GM19025 (cell line): Measurements from ENCODE around the gene MSI2.

ENCODE experiments used
- ATAC-seq: cut with Tn5 transposase; IDR thresholded peaks from one replicate; pipeline ENCODE4 v1.9.1; 2021; ENCODE audit warnings: mild to moderate bottlenecking, low read depth, moderate library complexity; ENCODE audit not compliant: unreplicated experiment

The MSI2 gene

DNA sequence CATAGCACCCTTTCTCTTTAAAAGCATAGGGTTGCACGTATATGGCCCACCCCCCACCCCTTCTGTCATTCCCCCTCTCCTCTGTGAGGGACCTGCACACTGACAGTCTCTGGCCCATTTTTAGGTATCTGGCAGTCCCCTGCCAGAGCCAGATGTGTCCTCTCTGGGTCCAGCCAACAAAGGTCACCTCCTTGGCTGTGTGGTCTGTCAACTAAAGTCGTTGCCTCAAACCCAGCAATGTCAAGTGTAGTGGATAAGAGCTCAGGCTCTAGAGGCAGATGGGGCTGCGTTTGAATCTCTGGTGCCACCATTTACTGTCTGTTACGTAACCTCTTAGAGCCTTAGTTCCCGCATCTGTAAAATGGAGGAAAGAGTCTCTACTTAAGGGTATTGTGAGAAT, 211.5 kb downstream of the MSI2 start:
- ATAC-seq: no peak

DNA sequence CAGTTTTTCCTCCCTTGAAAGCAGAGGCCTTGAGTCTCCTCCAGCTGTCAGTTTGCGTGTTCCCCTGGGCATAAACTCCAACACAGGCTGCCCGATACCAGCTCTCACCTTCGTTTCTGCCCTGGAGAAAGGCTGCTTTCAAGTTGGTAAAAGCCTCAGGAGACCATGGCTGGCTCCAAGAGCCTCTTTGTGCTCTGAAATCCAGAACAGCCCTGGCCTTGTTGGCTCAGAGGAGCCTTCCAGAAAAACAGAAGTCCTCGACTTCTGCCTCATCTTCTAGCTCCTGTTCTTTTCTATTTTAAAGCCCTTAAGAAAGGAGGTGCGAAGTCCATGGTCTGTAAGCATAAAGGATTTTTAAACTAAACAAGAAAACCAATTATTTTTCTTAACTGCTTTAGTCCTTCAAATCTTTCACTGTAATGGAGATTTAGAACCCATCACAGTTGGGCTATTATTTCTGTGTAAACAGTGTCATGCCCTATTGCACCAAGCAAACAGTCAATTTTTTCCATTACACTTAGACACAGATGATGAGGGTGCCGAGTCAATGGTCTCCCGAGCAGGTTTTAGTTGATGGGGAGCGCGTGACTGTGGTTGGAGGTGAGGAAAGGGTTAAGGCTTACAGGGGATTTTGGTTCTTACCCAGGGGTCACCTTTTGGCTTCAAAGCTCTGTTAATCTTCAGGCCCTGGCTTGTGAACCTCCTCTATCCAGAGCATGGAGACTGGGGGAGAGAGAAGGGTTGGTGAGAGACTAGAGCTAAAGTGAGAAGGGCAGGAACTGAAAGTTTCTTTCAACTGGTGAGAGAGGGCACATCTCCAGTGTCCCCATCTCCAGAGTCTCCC, 212.8 kb downstream of the MSI2 start:
- peak; percentile 58 for ATAC-seq

DNA sequence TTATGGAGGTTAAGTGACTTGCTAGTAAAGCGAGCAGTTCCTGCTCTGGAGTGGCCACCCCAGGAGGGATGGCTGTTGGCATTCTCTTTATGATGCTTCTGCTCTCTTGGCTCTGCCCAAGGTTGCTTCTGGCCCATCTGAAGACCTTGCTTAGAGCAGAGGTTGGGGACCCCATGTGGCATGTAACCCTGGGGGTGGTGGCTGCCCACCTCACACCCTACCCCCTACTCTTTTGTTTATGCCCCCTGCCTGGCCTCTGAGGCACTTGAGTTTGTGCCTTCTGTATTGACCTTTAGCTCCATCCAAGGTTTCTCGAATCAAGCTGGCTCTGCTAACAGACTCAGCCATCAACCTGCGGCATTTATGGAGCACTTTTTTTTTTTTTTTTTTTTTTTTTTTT, 214.6 kb downstream of the MSI2 start:
- no peak for ATAC-seq

DNA sequence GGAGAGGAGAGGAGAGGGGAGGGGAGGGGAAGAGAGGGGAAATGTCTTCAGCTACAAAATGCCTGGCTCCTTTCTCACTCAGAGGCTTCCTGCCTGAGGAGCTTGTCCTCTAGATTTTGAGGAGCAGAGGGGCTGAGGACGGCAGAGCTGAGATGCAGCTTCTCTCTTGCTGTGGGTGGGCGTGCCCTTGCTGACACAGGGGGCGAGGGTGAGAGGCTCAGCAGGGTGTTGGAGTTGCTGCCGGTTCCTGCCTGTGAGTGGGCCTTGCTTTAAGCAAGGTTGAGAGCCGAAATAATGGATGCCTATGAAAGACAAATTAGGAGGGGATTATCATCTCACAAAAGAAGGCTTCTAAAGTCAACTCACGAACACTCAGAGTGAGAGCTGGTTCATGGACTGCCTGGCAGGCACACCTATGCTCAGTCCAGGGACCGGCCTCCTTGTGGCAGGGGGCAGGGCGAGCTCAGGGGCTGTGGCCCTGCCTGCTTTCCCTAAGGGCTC, 215.6 kb downstream of the MSI2 start:
- no peak for ATAC-seq

DNA sequence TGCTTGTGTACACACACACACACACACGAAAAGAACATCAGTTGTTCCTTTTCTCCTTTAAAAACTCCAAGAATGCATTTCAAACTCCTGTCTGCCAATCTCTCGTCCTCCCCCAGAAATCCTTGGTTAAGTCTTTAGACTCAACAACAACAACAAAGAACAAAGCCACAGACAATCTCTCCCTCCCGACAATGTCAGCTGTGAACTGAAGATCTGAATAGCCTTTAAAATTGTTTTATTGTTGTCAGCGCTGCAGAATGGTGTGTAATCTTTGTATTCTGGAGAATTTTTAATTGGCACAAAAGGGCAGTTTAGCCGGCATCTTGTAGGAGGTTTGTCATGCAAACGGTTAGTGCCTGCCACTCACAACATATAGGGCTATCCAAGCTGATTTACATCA, 219.5 kb downstream of the MSI2 start:
- no peak for ATAC-seq

DNA sequence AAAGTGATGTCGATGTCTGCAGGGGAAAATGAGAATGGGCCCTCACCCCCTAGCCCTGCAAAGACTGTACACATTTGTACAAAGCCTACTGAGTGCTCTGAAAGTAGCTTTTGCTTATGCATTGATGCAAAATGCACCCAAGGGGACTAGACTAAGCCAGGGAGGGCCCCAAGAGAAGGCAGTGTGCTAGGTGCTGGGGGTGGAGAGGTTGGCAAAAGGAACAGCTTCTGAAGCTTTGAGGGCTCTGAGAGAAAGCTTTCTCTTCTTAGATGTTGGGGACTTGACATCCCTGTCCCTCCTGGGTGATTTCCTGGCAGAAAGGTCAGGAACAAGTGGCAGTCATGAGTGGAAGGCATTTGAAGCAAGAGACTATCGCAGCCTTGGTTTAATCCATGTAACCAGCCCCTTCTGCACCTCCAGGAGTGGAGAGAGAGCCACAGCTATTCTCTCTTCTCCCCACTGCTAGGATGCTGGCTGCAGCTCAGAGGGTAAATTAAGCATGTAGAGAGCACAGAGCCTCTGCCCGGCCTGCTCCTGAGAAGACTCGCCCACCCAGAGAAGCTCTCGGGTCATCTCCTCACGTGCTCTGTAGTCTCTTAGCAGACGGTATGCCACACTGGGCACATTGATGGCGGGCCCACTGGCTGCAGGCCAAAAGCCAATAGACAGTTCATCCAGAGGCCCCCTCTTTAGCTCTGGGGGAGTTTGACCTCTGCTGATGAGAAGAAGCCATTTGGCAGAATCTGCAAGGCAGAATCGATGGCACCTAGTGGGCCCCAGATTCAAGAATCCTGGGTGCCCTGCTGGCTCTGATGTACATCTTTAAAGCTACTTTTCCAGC, 221.4 kb downstream of the MSI2 start:
- ATAC-seq: no peak

DNA sequence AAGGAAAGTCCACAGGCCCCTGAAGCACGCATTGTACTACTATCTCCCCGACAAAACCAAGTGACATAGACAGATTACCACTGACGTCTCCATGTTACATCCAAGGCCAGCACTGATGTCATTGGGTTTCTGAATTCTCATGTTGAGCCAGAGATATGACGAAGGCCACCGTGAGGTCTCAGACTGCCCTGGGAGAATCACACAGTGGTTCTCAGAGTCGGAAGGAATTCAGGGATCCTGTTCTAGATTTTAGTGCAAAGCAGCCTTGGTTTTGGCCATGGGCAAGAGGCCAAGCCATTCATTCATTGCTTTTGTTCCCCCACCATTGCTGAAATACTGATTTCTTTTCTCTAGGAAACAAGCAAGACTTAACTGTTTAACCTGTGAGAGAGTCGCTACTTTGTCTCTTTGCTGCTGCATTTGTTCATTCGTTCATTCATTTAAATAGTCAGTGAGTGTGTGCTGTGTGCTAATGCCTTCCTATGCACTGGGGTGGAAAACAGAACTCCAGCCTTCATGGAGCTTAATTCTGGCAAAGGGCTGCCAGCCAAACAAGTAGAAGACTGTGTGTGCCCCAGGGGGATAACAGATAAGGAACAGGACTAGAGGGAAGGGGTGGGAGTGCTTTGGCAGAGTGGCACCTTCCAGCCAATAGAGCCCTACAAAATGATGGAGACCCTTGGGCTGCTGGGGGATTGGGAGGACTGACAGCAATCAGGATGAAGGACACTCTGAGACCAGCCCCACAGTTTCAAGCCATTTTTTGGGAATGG, 222.3 kb downstream of the MSI2 start:
- no peak for ATAC-seq

DNA sequence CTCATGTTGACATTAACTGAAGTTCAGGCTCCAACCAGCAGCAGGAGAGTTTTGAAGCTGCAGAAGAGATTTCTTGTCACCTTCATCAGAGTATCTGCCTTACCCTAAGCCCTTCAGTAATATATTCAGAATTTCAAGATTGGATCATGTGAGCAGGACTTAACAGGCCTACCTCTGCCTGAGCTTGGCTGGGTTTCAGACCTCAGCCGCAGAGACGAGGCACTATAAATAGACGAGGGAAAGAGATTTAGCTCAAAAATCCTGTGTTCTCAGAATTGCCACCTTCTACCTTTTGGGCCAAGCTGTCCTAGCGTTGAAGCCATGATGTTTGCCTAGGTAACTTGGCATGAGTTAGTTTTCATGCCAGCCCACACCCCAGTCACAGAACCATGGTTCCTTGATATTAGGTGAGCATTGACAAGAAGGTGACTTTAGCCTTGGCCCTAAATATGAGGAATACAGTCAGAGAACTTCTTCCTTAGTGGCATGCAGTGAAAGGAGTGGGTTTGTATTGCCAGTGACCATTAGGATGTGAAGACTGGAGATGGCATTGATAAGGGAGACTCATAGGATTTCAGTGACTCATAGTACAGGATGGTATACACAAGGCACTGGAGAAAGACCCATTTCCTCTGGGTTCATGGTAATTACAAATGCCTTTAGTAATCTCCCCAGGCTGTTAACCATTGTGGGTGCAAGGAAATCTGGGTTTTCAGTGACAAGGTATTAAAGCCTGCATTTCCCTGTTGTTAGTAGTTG, 224.3 kb downstream of the MSI2 start:
- ATAC-seq: no peak

DNA sequence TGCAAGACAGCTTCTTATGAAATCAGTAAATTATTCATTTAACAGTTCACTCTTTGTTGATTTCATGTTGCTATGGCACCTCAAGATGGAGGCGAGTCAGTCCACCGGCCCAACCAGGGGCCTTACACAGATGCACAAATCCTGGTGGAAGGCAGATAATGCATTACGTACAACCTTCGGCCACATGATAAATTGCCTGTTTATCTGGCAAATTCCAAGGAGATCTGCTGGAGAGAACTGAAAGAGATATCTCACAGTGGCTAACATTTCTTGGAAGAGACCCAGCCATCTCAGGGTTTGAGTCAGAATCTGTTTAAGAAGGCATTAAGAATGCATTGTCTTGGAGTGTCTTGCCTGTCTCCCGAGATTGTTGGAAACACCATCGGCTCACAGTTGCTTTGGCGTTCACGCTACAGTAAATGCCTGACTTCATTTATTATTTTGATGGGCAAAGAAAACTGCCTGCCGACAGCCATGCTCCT, 225.6 kb downstream of the MSI2 start:
- ATAC-seq: no peak

DNA sequence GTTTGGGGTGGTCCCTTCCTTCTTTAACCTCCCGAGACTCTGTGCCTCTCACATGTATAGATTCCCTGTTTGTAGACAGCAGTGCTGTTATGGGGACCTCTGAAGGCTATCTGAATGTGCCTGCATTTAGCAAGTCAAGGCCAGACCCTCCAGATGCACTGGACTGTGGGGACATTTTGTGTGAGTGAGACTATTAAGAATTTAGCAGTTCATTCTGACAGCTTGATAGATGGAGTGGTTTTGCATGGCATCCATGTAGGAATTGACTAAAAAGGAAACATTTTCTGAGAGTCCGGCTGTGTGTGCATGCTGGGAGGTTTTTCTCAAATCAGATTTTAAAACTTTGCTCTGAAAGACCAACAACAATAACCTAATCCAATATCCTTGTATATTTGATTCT, 226.3 kb downstream of the MSI2 start:
- ATAC-seq: no peak

DNA sequence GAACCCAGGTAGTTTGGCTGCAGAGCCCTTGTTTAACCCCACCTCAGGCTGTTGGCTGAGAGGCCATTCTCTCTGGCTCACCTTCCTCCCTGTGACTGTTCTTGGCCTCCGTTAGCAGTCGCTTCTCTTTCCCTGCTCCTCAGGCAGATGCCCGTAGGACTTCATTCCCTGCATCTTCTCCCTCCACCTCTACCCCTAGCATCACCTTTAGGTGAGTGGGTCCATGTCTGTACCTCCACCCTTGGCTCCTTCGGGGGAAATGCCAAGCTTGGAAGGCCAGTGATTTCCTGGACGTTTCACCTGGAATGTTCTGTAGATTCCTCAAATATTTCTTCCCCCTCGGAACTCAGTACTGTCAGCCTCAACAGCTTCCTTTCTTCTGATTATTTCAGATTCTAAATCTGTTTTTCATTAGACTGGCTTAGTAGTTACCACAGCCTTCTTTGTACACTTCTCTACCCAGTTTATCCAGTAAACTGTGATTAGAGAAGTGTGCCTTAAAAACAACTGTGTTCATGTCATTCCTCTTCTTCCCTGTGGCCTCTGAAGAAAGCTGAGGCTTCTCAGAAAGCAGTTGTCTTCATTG, 227.9 kb downstream of the MSI2 start:
- ATAC-seq: no peak

DNA sequence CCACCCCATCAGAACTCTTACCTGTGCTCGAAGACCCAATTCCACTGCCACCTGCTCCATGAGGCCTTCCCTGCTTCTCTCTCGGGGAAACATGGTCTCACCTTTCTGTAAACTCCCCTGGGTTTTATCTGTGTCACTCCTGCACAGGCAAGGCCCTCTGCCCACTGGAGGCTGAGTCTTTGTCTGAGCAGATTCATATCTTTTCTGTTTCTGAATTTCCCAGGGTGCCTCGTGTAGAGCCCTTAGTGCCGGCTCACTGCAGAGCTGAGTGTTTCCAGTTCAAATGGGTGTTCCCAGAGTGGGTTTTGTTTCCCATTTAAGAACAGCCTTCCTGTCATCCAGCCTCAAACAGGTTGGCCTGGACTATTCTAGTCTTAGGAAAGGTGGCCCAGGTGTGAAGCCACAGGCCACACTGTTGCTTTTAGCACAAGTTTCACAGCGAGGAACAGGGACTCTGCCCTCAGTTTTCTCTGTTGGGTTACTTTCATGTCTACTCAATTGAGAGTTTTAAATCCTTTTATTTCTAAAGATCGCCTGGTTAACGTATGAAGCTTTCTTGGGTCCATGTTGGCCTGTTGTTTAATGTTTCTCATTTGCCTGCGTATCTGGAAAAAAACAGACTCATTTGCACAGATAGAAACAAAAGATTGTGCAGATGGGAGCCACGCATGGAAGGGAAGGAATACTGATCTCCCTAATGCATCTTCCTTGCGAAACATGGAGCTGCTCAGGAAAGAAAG, 228.7 kb downstream of the MSI2 start:
- no peak for ATAC-seq

DNA sequence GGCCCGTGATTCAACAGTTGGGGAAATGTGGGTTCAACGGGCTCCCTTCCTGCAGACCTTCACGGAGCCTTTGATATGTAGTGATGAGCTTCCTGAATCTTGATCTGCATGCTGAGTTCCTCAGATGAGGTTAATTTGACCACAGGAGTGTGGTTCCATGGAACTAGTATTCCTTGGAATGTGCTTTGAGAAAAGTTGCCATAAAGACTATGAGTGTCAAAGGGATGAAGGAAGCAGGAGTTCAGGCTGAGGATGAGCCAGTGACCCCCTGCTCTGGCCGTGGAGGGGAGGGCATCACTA, 229.2 kb downstream of the MSI2 start:
- no peak for ATAC-seq

DNA sequence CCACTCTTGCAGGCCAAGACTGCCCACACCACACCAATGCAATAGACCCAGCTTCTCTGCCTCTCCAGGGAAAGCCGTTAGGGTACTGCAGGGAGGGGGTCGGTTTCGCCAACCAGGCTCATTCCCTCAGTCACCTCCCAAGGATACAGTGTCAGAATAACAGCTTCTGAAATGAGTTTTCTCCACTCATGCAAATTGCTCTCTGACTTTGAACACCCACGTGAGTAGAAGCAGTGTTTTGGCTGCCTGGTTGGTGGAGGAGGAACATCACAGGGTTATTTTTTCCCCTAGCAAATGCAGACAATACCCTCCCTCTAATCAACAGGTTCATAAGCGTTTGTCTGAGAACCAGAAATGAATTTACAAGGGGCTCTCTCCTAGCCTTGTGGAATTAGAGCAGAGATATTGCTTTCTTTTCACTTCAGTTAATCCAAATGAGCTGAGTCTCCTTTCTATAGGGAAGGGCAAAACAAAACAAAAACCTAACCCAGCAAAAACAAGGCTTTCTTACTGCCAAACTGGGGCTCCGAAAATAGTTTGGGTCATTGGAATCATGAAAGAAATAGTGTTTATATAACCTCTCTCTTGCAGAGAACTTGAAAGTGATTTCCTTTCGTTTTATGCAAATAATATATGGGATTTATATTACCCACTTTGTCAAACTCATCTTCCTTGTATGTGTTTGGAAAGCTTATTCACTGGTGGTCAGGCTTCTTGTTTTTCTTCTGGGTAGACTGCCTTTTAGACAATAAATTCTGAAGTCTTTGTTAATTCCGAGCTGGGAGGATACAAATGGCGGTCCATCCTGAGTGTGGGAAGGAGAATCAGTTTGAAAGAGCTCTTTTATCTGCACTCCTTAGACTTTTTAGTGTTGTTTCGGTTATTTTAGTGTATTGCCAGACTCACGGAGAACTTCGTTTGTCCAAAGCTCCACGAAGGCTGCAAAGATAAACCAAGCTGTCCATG, 229.9 kb downstream of the MSI2 start:
- ATAC-seq: no peak

DNA sequence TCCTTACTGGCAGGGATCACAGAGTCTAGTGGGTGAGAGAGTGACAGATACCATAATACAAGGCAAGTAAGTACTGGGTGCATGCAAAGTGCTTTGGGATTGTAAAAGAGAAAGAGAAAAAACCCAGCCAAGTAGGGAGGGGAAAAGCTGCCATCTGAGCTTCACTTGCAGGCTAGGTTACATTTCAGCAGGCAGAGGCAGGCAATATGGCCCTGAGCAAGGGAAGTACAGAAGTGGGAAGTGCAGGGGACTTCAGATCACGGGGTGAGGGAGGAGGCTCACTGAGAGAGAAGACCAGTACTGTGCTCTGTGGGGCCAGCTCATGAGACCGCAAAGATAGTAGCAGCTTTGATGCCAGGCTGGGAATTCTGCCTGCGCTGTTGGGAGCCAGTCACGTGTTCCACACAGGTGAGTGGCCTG, 230.6 kb downstream of the MSI2 start:
- ATAC-seq: no peak

DNA sequence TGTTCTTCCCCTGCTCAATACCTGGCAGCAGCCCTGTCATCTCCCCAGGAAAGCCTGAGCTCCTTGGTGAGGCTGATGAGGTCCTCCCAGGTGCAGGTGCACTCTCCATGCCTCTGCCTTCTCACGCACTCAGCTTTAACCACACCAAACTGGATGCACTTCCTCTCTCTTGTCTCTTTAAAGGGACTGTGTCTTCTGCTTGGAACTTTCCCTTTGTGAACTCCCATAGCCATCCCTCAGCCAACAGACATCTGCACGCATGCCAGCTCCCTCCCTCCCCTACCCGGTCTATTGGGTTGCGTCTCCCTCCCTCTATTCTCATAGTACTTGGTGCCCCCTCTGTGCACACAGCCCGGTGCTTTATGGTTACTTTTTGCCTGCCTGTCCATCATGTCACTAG, 231.2 kb downstream of the MSI2 start:
- no peak for ATAC-seq

DNA sequence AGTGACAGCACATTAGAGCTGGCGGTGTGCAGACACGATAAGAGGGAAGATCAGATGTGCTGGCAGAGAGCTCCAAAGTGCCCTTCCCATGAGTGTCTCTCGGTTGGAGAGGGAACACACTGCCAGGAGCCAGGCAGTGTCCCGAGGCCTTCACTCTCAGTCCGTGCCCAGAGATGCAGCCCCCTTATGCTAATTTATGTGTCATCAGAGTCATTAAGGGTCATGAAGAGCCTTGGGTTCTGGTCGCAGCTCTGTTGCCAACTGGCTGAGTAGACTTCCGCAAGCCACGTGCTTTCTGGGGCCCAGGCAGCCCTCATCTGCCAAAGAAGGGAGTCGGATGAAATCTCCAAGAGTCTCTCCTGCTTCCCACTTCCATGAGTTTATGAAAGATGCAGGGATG, 232.5 kb downstream of the MSI2 start:
- no peak for ATAC-seq

DNA sequence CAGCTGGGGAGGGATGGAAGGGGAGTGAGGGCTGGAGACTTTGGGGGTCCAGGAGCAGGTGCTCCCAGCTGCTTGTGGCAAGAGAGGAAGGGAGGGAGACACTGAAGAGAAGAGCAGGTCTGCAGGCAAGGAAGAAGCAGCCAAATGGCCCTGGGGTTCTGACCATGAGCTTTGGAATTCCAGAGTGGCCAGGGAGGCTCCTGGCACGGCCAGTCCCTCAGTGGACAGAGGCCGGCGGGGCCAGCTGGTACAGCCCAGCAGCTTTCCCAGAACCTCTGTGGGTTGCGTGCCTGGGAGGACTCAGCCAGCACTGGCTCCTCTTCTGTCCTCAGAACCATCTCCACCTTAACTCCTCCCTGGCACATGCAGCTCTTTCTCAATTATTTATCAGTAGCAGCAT, 233.0 kb downstream of the MSI2 start:
- no peak for ATAC-seq
